Left lobe of liver (tissue), 2 donors: Measurements from ENCODE around the gene CPNE8. TPM values are rescaled to one million over a fixed set of nuclear protein-coding genes. Genes with fewer than 3 reads are reported as not detected.

Experiments used
- ATAC-seq: fragments of 200-7000 bp; cut with Tn5 transposase; one replicate; pipeline ENCODE4 v1.9.1; 2020; ENCODE audit warnings: mild to moderate bottlenecking, moderate library complexity
- DNase-seq: peaks from one replicate; pipeline ENCODE4 v3.0.0-alpha.2; 2020; ENCODE audit warnings: low spot score
- total RNA-seq: library from RNA; stranded (reverse); gene quantifications from one replicate; pipeline ENCODE4 v1.2.1, GENCODE V29; 2021
- donor health status: DM: no; HTN: no; CAD: no; lungs with moderate emphysema.
- donor health status: DM: no; HTN: yes; CAD: no.

CPNE8 gene
- total RNA-seq, 1 donor from 2014 or later: 9.2 TPM

- ATAC-seq: no peak
- DNase-seq: no peak
Observed at GRCh38 chr12:38653650-38654049, 251.7 kb downstream of the CPNE8 start.

GRCh38 chr12:38648813-38649212 is 256.6 kb downstream of the CPNE8 start:
- ATAC-seq (no peak), DNase-seq (no peak)

- no peak for ATAC-seq
- DNase-seq: no peak
Observed at GRCh38 chr12:38646146-38646545, 259.2 kb downstream of the CPNE8 start.

- ATAC-seq (no peak), DNase-seq (no peak)
Observed at GRCh38 chr12:38639625-38640024, 265.8 kb downstream of the CPNE8 start.

- no peak for DNase-seq
- ATAC-seq: no peak
Observed at GRCh38 chr12:38638401-38638800, 267.0 kb downstream of the CPNE8 start.

- ATAC-seq: no peak
- no peak for DNase-seq
Observed at GRCh38 chr12:38633511-38633910, 271.9 kb downstream of the CPNE8 start.

- ATAC-seq: no peak
Observed at GRCh38 chr12:38629064-38629463, 276.3 kb downstream of the CPNE8 start.

GRCh38 chr12:38628288-38628687 is 277.1 kb downstream of the CPNE8 start:
- no peak for ATAC-seq
- no peak for DNase-seq

More at GRCh38 chr12:38629064-38629463, 276.3 kb downstream of the CPNE8 start:
- DNase-seq: no peak

GRCh38 chr12:38625306-38625705 is 280.1 kb downstream of the CPNE8 start:
- no peak for DNase-seq
- no peak for ATAC-seq

- no peak for ATAC-seq
Observed at GRCh38 chr12:38614171-38614570, 291.2 kb downstream of the CPNE8 start.

GRCh38 chr12:38610808-38611350 is 294.5 kb downstream of the CPNE8 start:
- DNase-seq (no peak), ATAC-seq (no peak)

More at GRCh38 chr12:38614171-38614570, 291.2 kb downstream of the CPNE8 start:
- no peak for DNase-seq

- ATAC-seq (no peak), DNase-seq (no peak)
Observed at GRCh38 chr12:38607295-38607694, 298.1 kb downstream of the CPNE8 start.
